HEK293T (cell line): ENCODE results near the gene OR13J1.

Experiments
- ARNT ChIP-seq: fragments of 450-650 bp; IDR thresholded peaks from 2 replicates; pipeline ENCODE4 v1.6.1; 2017; ENCODE audit warnings: mild to moderate bottlenecking
- BHLHE40 ChIP-seq: fragments of 450-650 bp; IDR thresholded peaks from 2 replicates; pipeline ENCODE4 v1.6.1; 2016; ENCODE audit warnings: mild to moderate bottlenecking, moderate library complexity, borderline replicate concordance
- FOXA1 ChIP-seq: fragments of 450-650 bp; IDR thresholded peaks from 2 replicates; pipeline ENCODE4 v1.6.1; 2016; ENCODE audit warnings: mild to moderate bottlenecking
- FOXK2 ChIP-seq: fragments of 450-650 bp; IDR thresholded peaks from 2 replicates; pipeline ENCODE4 v1.6.1; 2016; ENCODE audit warnings: mild to moderate bottlenecking
- FOXM1 ChIP-seq: fragments of 450-650 bp; IDR thresholded peaks from 2 replicates; pipeline ENCODE4 v1.6.1; 2017; ENCODE audit warnings: mild to moderate bottlenecking, borderline replicate concordance
- HDGF ChIP-seq: fragments of 450-650 bp; IDR thresholded peaks from 2 replicates; pipeline ENCODE4 v1.6.1; 2017; ENCODE audit warnings: antibody characterized with exemption, borderline replicate concordance
- NFRKB ChIP-seq: fragments of 450-650 bp; IDR thresholded peaks from 2 replicates; pipeline ENCODE4 v1.6.1; 2016; ENCODE audit warnings: mild to moderate bottlenecking, moderate library complexity
- SP1 ChIP-seq: fragments of 450-650 bp; IDR thresholded peaks from 2 replicates; pipeline ENCODE4 v1.6.1; 2017
- SUZ12 ChIP-seq: fragments of 450-650 bp; IDR thresholded peaks from 2 replicates; pipeline ENCODE4 v1.6.1; 2016; ENCODE audit warnings: mild to moderate bottlenecking
- ZNF384 ChIP-seq: fragments of 450-650 bp; IDR thresholded peaks from 2 replicates; pipeline ENCODE4 v1.6.1; 2016
- TF ChIP-seq, protein P1 (sequence below): fragments of 450-650 bp; IDR thresholded peaks from 2 replicates; pipeline ENCODE4 v1.6.1; 2016

DNA sequence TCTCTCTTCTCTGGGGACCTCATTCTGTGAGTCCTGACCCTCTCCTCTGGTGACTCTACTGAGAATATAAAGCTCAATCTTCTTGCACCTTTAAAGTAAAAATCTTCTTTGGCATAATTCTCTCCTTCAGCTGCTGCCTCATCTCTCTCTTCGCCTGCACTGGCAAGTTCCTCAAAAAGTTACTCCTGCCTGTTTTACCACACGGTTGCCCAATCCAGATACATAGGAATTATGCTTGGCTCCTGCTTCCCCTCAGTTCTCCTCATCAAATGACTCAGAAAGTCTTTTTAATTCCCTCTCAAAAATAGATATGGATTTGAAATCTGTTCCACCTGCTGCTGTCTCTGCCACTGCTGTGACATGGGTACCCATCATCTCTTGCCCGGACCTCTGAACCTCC lies 21.4 kb upstream of the OR13J1 start:
- TF ChIP-seq HDGF (no peak), FOXM1 (no peak), FOXA1 (no peak), SUZ12 (no peak), FOXK2 (no peak), BHLHE40 (no peak), ZNF384 (no peak), ARNT (no peak), SP1 (no peak), NFRKB (no peak)
- TF ChIP-seq, protein P1, sequence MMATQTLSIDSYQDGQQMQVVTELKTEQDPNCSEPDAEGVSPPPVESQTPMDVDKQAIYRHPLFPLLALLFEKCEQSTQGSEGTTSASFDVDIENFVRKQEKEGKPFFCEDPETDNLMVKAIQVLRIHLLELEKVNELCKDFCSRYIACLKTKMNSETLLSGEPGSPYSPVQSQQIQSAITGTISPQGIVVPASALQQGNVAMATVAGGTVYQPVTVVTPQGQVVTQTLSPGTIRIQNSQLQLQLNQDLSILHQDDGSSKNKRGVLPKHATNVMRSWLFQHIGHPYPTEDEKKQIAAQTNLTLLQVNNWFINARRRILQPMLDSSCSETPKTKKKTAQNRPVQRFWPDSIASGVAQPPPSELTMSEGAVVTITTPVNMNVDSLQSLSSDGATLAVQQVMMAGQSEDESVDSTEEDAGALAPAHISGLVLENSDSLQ = no peak
